Measurements from ENCODE around the gene NUP205.

DNA sequence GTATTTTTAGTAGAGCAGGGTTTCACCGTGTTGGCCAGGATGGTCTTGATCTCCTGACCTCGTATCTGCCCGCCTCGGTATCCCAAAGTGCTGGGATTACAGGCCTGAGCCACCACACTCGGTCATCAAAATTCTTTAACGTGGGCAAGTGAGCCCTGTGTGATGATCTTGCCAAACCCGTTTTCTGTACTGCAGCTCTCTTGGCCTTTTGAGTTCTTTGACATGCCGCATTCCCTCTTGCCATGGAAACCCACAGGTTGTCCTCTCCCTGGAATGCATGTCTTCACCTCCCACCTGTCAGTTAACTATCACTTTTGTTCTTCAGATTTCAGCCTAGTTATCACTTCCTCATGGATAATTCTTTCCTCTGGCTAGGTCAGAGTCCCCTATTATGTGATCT, 5.0 kb downstream of the NUP205 start:
- TF ChIP-seq, protein P1, sequence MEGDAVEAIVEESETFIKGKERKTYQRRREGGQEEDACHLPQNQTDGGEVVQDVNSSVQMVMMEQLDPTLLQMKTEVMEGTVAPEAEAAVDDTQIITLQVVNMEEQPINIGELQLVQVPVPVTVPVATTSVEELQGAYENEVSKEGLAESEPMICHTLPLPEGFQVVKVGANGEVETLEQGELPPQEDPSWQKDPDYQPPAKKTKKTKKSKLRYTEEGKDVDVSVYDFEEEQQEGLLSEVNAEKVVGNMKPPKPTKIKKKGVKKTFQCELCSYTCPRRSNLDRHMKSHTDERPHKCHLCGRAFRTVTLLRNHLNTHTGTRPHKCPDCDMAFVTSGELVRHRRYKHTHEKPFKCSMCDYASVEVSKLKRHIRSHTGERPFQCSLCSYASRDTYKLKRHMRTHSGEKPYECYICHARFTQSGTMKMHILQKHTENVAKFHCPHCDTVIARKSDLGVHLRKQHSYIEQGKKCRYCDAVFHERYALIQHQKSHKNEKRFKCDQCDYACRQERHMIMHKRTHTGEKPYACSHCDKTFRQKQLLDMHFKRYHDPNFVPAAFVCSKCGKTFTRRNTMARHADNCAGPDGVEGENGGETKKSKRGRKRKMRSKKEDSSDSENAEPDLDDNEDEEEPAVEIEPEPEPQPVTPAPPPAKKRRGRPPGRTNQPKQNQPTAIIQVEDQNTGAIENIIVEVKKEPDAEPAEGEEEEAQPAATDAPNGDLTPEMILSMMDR (IDR thresholded peaks at IDR 0.05) = no peak
- no peak for TF ChIP-seq POLR2A (IDR thresholded peaks at IDR 0.05)

All from adrenal gland (tissue), 5 donors.